ENCODE data around the gene SLC52A3. TPM values are rescaled to one million over a fixed set of nuclear protein-coding genes. Genes with fewer than 3 reads are reported as not detected.
"Not testable (repeated sequence)": the region's sequence is repeated elsewhere in the genome, so short reads cannot be mapped to it uniquely, and the experiment has no call there.

Gene SLC52A3
- 1 to 10 TPM in 2 of 3 donors, under 1 TPM in 1; 0.16 to 7.2 (median 4.1) TPM for total RNA-seq

- DNase-seq (ENCODE audit: low spot score in 2 of 2): peak; percentile 70 to 71
- Histone ChIP-seq H3K4me3 (peak within 1 kb of the TSS in 2 of 3 donors; percentile 37 to 52), H3K36me3 (no peaks in the 10 kb centered on the region), H3K4me1 (no peaks in the 10 kb centered on the region), H3K27ac (peak within 1 kb of the TSS; percentile 69 to 86), H3K9me3 (no peaks in the 10 kb centered on the region), H3K27me3 (no peaks in the 10 kb centered on the region)
- intact Hi-C loops (cut with DNase I; ENCODE audit: low total_unique reads): no loop called here
- TF ChIP-seq POLR2A (IDR thresholded peaks at IDR 0.05) (no peak), CTCF (IDR thresholded peaks at IDR 0.05) (peak in 2 of 3 donors; percentile 40 to 47), POLR2AphosphoS5 (IDR thresholded peaks at IDR 0.05) (no peak)
Measured at GRCh38 chr20:768426-768978, at the start of gene SLC52A3. TSS of gene SLC52A3 (minus strand) at chr20:768500. CDS start at chr20:765774, 2,726 bp downstream.

- no peak overlapping the region for H3K4me3 ChIP-seq
- no peak overlapping the region for H3K27ac ChIP-seq
- H3K27me3 ChIP-seq: peaks cover 0 to 1% of the 10 kb centered on the region in 2 donors
- intact Hi-C loops (cut with DNase I; ENCODE audit: low total_unique reads): loop anchor here (5.0 kb wide), 1 partner anchor 141 kb away; no protein-coding TSS in a partner anchor
- H3K36me3 ChIP-seq: no peaks in the 10 kb centered on the region
- DNase-seq (ENCODE audit: low spot score in 2 of 2): peak in 1 of 2 donors; percentile 40
- H3K9me3 ChIP-seq: no peaks in the 10 kb centered on the region
- H3K4me1 ChIP-seq: no peaks in the 10 kb centered on the region
- no peak for TF ChIP-seq POLR2AphosphoS5 (IDR thresholded peaks at IDR 0.05)
- no peak for TF ChIP-seq POLR2A (IDR thresholded peaks at IDR 0.05)
- peak; percentile 91 to 99 (median 96) for TF ChIP-seq CTCF (IDR thresholded peaks at IDR 0.05)
Measured at GRCh38 chr20:815914-816606, 47.8 kb upstream of the SLC52A3 start.

GRCh38 chr20:815226-815625 is 46.9 kb upstream of the SLC52A3 start:
- no peaks in the 10 kb centered on the region for H3K36me3 ChIP-seq
- H3K27me3 ChIP-seq: peaks cover 0 to 5% of the 10 kb centered on the region in 2 donors
- no peak overlapping the region for H3K4me3 ChIP-seq
- no peak overlapping the region for H3K27ac ChIP-seq
- intact Hi-C loops (cut with DNase I; ENCODE audit: low total_unique reads): loop anchor here (5.0 kb wide), 1 partner anchor 142 kb away; no protein-coding TSS in a partner anchor
- H3K9me3 ChIP-seq: no peaks in the 10 kb centered on the region
- no peak for DNase-seq (ENCODE audit: low spot score in 2 of 2)
- no peaks in the 10 kb centered on the region for H3K4me1 ChIP-seq
- no peak for TF ChIP-seq CTCF (IDR thresholded peaks at IDR 0.05)
- TF ChIP-seq POLR2A (IDR thresholded peaks at IDR 0.05): no peak

- Histone ChIP-seq H3K4me1 (no peaks in the 10 kb centered on the region), H3K27me3 (peaks cover 0 to 5% of the 10 kb centered on the region in 2 donors), H3K9me3 (no peaks in the 10 kb centered on the region), H3K36me3 (no peaks in the 10 kb centered on the region), H3K27ac (no peak overlapping the region), H3K4me3 (no peak overlapping the region)
- intact Hi-C loops (cut with DNase I; ENCODE audit: low total_unique reads): no loop called here
- TF ChIP-seq POLR2A (IDR thresholded peaks at IDR 0.05): no peak
- no peak for TF ChIP-seq POLR2AphosphoS5 (IDR thresholded peaks at IDR 0.05)
- TF ChIP-seq CTCF (IDR thresholded peaks at IDR 0.05): no peak
- DNase-seq (ENCODE audit: low spot score in 2 of 2): no peak
Measured at GRCh38 chr20:813390-813789, 45.1 kb upstream of the SLC52A3 start.

GRCh38 chr20:812435-812814 is 44.1 kb upstream of the SLC52A3 start:
- DNase-seq (ENCODE audit: low spot score in 2 of 2); intact Hi-C loops (cut with DNase I; ENCODE audit: low total_unique reads); H3K9me3 ChIP-seq; H3K27me3 ChIP-seq; H3K27ac ChIP-seq; H3K36me3 ChIP-seq; H3K4me1 ChIP-seq; H3K4me3 ChIP-seq: not testable (repeated sequence)

GRCh38 chr20:811776-812434 is 43.6 kb upstream of the SLC52A3 start:
- intact Hi-C loops (cut with DNase I; ENCODE audit: low total_unique reads); H3K27me3 ChIP-seq; H3K36me3 ChIP-seq; H3K9me3 ChIP-seq; H3K4me1 ChIP-seq; DNase-seq (ENCODE audit: low spot score in 2 of 2); H3K4me3 ChIP-seq; H3K27ac ChIP-seq: not testable (repeated sequence)
